T-helper 2 cell treated with Interferon-gamma antibody and Interleukin-4, amounts not matched to agents 5 μg/mL and 100 μg/mL, for 36 hours (primary cell): ENCODE data around the gene CARTPT.

Source experiments
- DNase-seq: peaks from one replicate; pipeline ENCODE4 v3.0.0; 2021; ENCODE audit warnings: low spot score
- H3K27ac Mint-ChIP-seq: one replicate; pipeline ENCODE4 v1.8.0; 2021; ENCODE audit warnings: mild to moderate bottlenecking, mixed read lengths
- H3K27me3 Mint-ChIP-seq: one replicate; pipeline ENCODE4 v1.8.0; 2021; ENCODE audit warnings: low read depth, mixed read lengths
- H3K36me3 Mint-ChIP-seq: one replicate; pipeline ENCODE4 v1.8.0; 2021; ENCODE audit warnings: low read depth, mixed read lengths
- H3K4me1 Mint-ChIP-seq: one replicate; pipeline ENCODE4 v1.8.0; 2021; ENCODE audit warnings: low read depth, mixed read lengths
- H3K4me3 Mint-ChIP-seq: one replicate; pipeline ENCODE4 v1.8.0; 2022; ENCODE audit warnings: mild to moderate bottlenecking, moderate library complexity, mixed read lengths
- H3K9me3 Mint-ChIP-seq: one replicate; pipeline ENCODE4 v1.8.0; 2021; ENCODE audit warnings: mixed read lengths

CARTPT gene

DNA sequence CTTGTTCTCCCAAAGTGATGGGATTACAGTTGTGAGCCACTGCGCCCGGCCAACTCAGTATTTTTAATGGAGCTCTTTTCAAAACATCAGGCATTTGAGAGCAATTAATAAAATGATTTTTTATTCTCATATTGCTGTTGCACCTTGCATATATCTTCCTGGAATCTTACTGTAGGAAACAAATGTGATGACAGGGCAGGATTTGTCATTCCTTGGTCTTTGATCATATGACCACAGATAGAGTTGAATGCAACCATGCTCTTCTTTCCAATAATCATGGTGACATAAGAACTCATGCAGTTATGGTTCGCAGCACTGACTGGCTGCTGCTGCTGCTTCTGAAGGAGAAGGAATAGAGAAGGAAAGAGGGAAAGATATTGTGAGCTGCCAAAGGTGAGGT, 28.1 kb downstream of the CARTPT start:
- Mint-ChIP-seq H3K4me3 (no peak overlapping the region), H3K27ac (no peak overlapping the region), H3K9me3 (no peaks in the 10 kb centered on the region), H3K4me1 (no peaks in the 10 kb centered on the region), H3K36me3 (no peaks in the 10 kb centered on the region), H3K27me3 (peaks cover 10% of the 10 kb centered on the region)
- no peak for DNase-seq

DNA sequence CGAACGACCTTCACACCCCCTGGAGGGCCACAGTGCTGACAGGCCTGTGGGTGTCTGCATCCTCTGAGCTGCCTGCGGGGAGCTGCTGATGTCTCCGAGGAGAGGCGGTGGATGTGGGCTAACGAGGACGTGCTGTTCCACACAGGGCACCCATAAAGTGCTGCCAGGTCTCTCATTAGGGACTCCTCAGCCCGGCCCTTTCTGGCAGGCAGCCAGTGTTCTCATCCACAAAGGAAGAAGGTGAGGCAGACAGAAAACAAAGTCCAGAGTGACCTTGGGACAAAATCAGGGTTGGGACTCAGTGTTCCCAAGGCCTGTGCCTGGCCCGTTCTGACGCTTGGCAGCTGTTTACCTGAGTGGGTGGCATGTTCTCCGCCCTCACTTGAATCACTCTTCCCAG, 29.3 kb downstream of the CARTPT start:
- H3K36me3 Mint-ChIP-seq = no peaks in the 10 kb centered on the region
- H3K27ac Mint-ChIP-seq = no peak overlapping the region
- H3K27me3 Mint-ChIP-seq = peaks cover 7% of the 10 kb centered on the region
- no peak for DNase-seq
- no peak overlapping the region for H3K4me3 Mint-ChIP-seq
- H3K9me3 Mint-ChIP-seq = no peaks in the 10 kb centered on the region
- H3K4me1 Mint-ChIP-seq = peaks cover 2% of the 10 kb centered on the region

DNA sequence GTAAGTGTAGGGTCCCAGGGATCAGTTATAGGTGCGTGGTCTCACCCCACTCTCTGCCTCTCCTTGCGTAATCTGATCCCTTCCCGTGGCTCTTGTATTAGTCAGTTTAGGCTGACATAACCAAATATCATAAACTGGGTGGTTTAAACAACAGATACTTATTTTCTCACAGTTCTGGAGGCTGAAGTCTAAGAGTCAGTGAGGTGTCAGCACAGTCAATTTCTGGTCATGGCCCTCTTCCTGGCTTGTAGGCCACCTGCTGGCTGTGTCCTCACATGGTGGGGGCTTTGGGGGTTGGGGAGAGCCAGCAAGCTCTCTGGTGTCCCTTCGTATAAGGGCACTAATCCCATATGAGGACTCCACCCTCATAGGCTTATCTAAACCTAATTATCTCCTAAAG, 32.3 kb downstream of the CARTPT start:
- no peak for DNase-seq
- H3K4me1 Mint-ChIP-seq = peaks cover 2% of the 10 kb centered on the region
- no peaks in the 10 kb centered on the region for H3K36me3 Mint-ChIP-seq
- no peaks in the 10 kb centered on the region for H3K9me3 Mint-ChIP-seq
- H3K27me3 Mint-ChIP-seq = no peaks in the 10 kb centered on the region
- H3K27ac Mint-ChIP-seq = no peak overlapping the region
- H3K4me3 Mint-ChIP-seq = no peak overlapping the region

DNA sequence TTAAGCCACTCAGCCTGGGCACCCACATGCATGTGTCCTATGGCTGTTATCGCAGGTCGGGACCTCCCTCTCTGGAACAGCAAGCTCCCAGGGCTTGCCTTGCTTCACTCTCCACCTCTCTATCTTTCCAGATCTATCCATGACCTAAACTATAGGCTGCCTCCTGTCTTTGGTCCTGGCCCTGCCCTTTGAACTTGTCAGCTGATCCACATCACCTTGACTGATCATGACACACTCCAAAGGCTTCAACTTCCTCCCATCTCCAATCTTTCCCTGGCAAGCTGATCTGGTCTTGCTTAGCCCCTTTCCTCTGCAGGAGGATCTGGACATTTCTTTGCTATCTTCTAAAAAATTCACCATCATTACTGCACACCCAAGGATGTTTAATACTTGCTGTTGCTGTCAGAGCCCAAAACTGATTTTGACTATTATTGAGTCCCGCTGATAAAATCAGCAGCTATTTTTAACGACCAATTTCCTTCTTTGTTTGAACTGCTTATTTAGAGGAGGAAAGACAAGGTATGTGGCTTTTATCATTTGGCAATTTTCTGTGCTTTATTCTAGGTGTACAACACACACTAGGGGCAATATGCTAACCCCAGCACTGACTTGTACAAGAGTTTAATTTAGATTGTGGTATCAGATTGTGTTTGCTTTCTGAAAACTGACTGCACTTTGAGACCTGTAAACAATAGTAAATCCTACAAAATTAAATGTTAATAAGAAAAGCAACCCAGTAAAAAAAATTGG, 33.5 kb downstream of the CARTPT start:
- H3K9me3 Mint-ChIP-seq = no peaks in the 10 kb centered on the region
- no peaks in the 10 kb centered on the region for H3K27me3 Mint-ChIP-seq
- peaks cover 4% of the 10 kb centered on the region for H3K4me1 Mint-ChIP-seq
- H3K27ac Mint-ChIP-seq = no peak overlapping the region
- no peak for DNase-seq
- H3K36me3 Mint-ChIP-seq = no peaks in the 10 kb centered on the region
- no peak overlapping the region for H3K4me3 Mint-ChIP-seq

DNA sequence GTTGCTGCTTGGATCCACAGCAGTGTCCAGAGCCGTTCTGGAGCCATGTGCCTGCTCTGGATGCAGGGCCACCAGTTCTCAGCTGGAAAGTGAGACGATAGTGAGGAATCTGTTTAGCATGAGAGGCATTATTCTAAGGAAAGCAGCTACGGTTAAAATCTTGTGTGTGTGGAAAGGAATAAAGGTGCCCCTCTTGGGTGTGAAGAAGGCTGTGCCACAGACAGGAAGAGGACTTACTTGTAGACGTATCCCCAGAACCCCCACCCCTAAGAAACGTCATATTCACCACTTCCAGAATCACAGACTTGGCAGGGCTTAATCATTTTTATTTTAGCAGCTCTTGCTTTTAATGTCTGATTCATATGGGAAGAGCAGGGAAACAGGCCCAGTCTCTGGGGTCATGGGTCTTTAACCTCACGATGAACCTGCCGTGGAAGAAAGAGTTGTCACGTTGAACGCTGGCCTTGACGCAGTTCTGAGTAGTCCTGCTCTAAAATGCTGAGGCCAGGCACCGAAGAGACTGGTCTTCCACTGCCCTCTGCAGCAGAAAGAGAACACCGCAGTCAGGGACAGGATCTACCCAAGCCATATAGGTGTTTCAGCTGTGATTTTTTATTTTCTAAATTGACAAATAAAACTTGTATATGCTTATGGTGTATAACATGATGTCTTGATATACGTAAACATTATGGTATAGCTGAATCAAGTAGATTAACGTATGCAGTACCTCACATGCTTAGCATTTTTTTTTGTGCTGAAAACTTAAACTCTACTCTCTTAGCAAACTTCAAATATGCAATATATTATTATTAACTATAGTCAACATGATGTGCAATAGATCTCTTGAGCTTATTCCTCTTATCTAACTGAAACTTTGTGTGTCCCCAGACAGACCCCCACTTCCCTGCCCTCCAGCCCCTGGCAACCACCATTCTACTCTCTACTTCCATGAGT, 38.8 kb downstream of the CARTPT start:
- Mint-ChIP-seq H3K27ac (no peak overlapping the region), H3K27me3 (peaks cover 4% of the 10 kb centered on the region), H3K9me3 (no peaks in the 10 kb centered on the region), H3K36me3 (no peaks in the 10 kb centered on the region), H3K4me3 (peak overlapping the region; percentile 34), H3K4me1 (peaks cover 6% of the 10 kb centered on the region)
- DNase-seq = peak; percentile 25

DNA sequence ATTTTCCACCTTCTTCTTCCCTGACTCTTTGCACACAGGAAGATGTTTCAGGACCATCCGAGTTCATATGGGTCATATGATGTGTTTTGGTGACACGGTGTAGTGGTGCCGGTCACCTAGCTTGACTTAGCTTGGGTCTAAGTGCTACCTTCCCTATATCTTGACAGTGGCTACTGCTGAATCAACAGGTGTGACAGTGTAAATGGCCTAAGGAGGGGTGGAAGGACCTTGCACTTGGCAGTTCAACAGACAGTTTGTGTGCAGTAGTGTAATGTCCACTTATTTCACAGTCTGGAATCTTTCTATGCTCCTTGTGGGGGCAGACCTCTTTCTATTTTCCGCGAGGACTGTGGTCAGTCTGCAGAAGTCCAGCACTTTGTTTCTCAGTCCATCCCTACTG, 43.8 kb downstream of the CARTPT start:
- H3K4me3 Mint-ChIP-seq = no peak overlapping the region
- H3K36me3 Mint-ChIP-seq = no peaks in the 10 kb centered on the region
- H3K9me3 Mint-ChIP-seq = no peaks in the 10 kb centered on the region
- H3K27me3 Mint-ChIP-seq = peaks cover 7% of the 10 kb centered on the region
- no peak overlapping the region for H3K27ac Mint-ChIP-seq
- H3K4me1 Mint-ChIP-seq = peaks cover 1% of the 10 kb centered on the region
- DNase-seq = no peak

DNA sequence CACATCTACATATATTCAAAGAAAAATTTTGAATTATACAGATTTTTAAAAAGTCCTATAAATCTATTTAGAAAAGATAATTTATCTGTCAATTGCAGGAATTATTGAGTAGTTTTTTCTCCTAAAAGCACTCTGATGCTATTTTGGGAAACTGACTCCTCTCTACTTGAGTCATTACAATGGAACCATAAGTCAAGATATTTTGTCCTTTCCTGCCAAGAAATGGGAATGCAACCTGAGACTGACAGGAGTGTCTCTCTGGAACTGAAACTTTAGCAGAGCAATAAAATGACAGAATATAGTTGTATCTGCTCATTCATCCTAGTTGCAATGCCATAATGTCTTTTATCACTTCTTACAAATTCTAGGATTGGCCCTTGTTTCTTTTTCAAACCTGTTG, 48.6 kb downstream of the CARTPT start:
- Mint-ChIP-seq H3K27me3 (peaks cover 9% of the 10 kb centered on the region), H3K9me3 (no peaks in the 10 kb centered on the region), H3K4me3 (no peak overlapping the region), H3K27ac (no peak overlapping the region), H3K4me1 (no peaks in the 10 kb centered on the region), H3K36me3 (no peaks in the 10 kb centered on the region)
- no peak for DNase-seq

DNA sequence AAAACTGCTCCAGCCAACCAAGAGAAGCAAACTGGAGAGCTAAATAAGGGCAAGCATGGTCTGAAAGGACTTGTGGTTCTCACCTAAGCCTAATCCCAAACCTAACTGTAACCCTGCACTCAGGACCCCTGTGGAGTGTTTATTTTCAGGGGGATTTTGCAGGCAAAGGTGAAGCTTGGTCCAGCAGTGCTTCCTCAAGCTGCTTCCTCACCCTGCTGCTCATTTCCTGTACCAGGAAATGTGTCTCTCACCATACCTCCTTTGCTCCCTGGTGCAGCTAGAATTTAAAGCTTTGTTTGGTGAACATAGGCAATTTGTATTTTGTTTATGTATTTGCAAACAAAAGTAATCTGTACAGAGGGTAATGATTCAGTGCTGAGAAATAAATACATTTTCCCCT, 50.2 kb downstream of the CARTPT start:
- peaks cover 6% of the 10 kb centered on the region for H3K27me3 Mint-ChIP-seq
- no peak overlapping the region for H3K4me3 Mint-ChIP-seq
- no peak for DNase-seq
- no peak overlapping the region for H3K27ac Mint-ChIP-seq
- H3K9me3 Mint-ChIP-seq = no peaks in the 10 kb centered on the region
- no peaks in the 10 kb centered on the region for H3K36me3 Mint-ChIP-seq
- no peaks in the 10 kb centered on the region for H3K4me1 Mint-ChIP-seq

DNA sequence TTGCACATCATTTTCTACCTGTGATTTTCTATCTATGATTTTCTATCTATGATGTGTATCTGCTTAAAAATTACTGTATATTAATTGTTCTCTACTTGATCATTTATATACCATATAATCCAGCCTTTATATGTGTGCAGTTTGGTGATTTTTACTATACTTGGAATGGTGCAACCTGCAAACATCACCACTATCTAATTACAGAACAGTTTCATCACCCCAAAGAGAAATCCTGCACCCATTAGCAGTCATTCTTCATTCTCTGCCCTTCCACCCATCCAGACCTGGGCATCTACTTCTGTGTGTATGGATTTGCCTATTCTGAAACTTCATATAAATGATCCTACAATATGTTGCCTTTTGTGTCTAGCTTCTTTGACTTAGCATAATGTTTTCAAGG, 51.3 kb downstream of the CARTPT start:
- DNase-seq = no peak
- Mint-ChIP-seq H3K4me3 (no peak overlapping the region), H3K36me3 (no peaks in the 10 kb centered on the region), H3K27me3 (peaks cover 6% of the 10 kb centered on the region), H3K9me3 (no peaks in the 10 kb centered on the region), H3K27ac (no peak overlapping the region), H3K4me1 (no peaks in the 10 kb centered on the region)
